Fibroblast of mammary gland (primary cell): Measurements from ENCODE around the gene RBM23.
"Not testable (repeated sequence)": the region's sequence is repeated elsewhere in the genome, so short reads cannot be mapped to it uniquely, and the experiment has no call there.

Experiments
- DNase-seq: peaks from one replicate; pipeline ENCODE4 v3.0.0-alpha.2; 2010; ENCODE audit warnings: low read depth
- H3K4me3 ChIP-seq: 2 replicates; pipeline ENCODE4 v1.5.1; 2011; ENCODE audit warnings: low read depth, mild to moderate bottlenecking, low read length, moderate library complexity; ENCODE audit not compliant: control insufficient read depth
- TF ChIP-seq, protein P1 (sequence below): conservative IDR thresholded peaks from 2 replicates; pipeline ENCODE4 v1.5.1; 2011; ENCODE audit warnings: low read depth, low read length, inconsistent platforms; ENCODE audit not compliant: control insufficient read depth, insufficient read depth

RBM23 gene

GRCh38 chr14:22918804-22919600, at the start of gene RBM23:
TSS of gene RBM23 (minus strand) at chr14:22919149.
- peak within 1 kb of the TSS; percentile 97 for H3K4me3 ChIP-seq
- TF ChIP-seq, protein P1, sequence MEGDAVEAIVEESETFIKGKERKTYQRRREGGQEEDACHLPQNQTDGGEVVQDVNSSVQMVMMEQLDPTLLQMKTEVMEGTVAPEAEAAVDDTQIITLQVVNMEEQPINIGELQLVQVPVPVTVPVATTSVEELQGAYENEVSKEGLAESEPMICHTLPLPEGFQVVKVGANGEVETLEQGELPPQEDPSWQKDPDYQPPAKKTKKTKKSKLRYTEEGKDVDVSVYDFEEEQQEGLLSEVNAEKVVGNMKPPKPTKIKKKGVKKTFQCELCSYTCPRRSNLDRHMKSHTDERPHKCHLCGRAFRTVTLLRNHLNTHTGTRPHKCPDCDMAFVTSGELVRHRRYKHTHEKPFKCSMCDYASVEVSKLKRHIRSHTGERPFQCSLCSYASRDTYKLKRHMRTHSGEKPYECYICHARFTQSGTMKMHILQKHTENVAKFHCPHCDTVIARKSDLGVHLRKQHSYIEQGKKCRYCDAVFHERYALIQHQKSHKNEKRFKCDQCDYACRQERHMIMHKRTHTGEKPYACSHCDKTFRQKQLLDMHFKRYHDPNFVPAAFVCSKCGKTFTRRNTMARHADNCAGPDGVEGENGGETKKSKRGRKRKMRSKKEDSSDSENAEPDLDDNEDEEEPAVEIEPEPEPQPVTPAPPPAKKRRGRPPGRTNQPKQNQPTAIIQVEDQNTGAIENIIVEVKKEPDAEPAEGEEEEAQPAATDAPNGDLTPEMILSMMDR = no peak
- DNase-seq = peak; percentile 100

DNA sequence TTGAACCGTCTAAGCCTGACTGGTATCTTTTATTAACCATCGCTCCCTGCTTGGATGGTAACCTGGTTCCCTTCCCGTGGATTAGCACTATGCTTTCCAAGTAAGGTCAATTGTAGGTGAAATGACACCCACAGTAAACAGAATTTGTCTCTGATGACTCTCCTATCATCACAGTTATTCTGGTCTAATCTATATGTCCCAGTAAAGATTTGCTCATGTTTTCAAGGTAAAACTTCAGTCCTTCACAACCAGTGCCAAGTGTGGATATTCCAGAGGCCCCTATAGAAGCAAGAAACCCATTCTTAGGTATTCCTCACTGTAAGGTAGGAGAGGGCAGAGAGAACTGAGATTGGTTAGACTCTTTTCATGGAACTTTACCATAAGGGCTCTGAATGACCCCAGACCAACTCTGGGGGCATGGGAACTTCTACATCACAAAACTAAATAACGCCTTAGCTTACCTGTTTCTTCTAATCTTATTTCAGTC, 47.9 kb upstream of the RBM23 start:
- DNase-seq = no peak
- no peak overlapping the region for H3K4me3 ChIP-seq
- TF ChIP-seq, protein P1 = no peak

GRCh38 chr14:22965916-22966782, 47.2 kb upstream of the RBM23 start:
- not testable (repeated sequence) for H3K4me3 ChIP-seq, DNase-seq

DNA sequence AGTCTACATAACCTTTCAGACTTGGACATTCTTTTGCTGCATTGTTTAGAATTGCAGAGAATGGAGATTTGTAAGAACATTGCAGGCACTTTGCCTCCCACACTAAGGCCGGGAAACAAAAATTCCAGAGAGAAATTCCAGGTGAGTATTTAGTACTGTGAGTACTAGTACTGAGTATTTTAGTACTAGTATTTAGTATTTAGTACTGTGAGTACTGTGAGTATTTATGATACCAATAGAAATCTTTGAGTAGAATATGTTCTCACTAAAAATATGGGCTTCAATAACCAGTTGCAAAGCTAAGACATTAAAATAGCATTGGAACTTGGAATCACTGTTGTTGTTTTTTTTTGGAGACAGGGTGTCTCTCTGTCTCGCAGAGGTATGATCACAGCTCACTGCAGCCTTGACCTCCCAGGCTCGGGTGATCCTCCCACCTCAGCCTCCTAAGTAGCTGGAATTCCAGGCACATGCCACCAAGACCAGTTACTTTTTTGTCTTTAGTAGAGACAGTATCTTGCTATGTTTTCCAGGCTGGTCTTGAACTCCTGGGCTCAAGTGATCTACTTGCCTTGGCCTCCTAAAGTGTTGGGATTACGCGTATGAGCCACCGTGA, 43.2 kb upstream of the RBM23 start:
- H3K4me3 ChIP-seq = no peak overlapping the region
- TF ChIP-seq, protein P1 = no peak

GRCh38 chr14:22955702-22956569, 37.0 kb upstream of the RBM23 start:
- DNase-seq = no peak
- peak overlapping the region; percentile 74 for H3K4me3 ChIP-seq
- TF ChIP-seq, protein P1 = no peak

More for the DNA sequence above, 43.2 kb upstream of the RBM23 start:
- no peak for DNase-seq

DNA sequence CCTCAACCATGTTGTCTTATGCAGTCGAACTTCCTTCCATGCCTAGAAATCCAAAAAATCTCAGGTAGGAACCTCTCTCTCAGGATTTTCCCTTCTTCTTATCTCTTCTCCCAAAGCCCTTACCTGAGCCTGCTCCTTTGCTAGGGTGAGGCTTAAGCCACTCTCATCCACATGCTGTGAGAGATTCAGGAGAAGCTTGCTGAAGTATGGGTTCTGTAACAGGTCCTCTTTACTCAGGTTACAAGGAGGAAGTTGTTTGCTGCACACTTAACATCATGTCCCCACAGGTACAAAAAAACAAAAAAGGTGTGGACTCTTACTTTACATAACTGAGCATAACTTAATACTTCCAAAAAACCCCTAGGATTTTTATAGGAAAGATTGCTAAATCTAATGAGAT, 33.5 kb upstream of the RBM23 start:
- DNase-seq = no peak
- H3K4me3 ChIP-seq = no peak overlapping the region
- TF ChIP-seq, protein P1 = no peak

DNA sequence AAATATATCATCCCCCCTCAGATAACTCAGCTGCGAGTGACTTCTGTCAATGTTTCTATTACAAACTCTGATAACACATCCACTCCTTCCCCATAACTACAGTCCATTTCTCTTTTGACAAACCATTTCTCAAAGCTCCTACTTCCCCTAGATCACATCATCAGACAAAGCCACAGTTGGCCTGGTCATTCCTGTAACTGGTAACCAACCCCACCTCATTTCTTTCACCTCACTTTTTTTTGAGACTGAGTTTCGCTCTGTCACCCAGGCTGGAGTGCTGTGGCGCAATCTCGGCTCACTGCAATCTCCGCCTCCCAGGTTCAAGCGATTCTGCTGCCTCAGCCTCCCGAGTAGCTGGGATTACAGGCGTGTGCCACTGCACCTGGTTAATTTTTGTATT, 32.8 kb upstream of the RBM23 start:
- not testable (repeated sequence) for DNase-seq, H3K4me3 ChIP-seq
